Placental epithelial cell (primary cell): ENCODE data around the gene FCRL4. TPM values are rescaled to one million over a fixed set of nuclear protein-coding genes. Genes with fewer than 3 reads are reported as not detected.

Experiments
- total RNA-seq: library from RNA; depleted of rRNA; stranded (reverse); fragments of >200 nt; gene quantifications from 2 replicates; pipeline ENCODE4 v1.2.3, GENCODE V29; 2012

Gene FCRL4
- total RNA-seq = not detected in 2 replicates

GRCh38 chr1:157597959-157598667, at the start of gene FCRL4:
Gene FCRL4, minus strand, starts transcription at chr1:157598085. Its CDS starts 141 bp downstream, at chr1:157597944.

DNA sequence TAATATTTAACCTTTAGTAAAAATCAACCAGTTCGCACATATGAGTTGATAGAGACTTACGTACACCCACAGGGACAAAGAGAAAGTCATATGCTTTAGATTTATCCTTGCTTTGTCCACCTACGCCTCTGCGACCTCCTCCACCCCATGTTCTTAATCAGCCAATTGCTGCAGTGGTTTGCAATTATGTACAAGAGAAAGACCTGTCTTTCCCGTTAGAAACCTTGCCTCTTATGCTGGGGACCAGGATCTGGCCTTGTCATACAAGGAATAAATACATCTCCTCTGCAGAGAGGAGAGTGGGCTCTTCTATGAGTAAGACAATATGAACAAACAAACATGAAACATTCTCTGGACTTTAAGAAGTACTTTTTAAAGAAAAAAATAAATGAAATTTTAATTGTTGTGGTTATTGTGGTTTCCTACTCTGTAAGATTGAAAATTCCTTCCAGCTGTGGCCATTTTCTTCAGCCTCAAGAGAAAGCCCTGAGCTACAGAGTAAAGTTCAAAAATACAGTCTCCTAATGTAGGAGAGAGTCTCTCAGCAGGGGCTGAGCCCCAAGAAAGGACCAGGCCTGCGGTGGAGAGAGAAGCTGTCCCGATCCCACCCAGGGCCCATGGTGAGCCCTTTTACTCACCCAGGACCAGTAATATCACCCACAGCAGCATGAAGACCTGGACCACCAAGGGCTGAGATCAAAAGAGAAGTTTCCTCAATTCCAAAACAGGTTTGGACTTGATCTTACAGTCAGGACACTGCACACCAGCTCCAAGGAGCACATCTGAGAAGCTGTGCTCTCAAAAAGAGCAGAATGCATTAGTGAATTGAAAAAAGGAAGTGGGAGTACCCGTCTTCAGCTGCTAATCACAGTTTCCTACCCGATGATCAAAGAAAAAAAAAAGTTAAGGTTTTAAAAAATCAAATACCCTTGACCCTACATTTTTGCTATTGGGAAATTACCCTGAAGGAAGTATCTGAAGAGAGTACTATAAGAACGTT, 45.9 kb downstream of the FCRL4 start, which contains the start of gene FCRL5:
FCRL5 (minus strand) TSS at position 822 of the 1,000 bp plus-strand sequence; CDS start at position 669, 153 bp downstream.

Other genes with a start within 250 kb of the FCRL4 start
- gene FCRL5, start 45.6 kb downstream of the FCRL4 start, total RNA-seq = not detected in 2 replicates
- not detected in 2 replicates for gene FCRL3, start 102.7 kb upstream of the FCRL4 start, total RNA-seq
- gene FCRL2, start 179.0 kb upstream of the FCRL4 start, total RNA-seq = not detected in 2 replicates
- gene FCRL1, start 222.0 kb upstream of the FCRL4 start, total RNA-seq = not detected in 2 replicates
- gene CD5L, start 243.7 kb upstream of the FCRL4 start, total RNA-seq = not detected in 2 replicates